IPS-15b (cell line): ENCODE data around the gene GPC6.

ENCODE experiments used
- H3K27me3 ChIP-seq: one replicate; pipeline ENCODE4 v1.6.1; 2013; ENCODE audit warnings: low read length; ENCODE audit not compliant: control insufficient read depth, insufficient read depth
- H3K36me3 ChIP-seq: one replicate; pipeline ENCODE4 v1.6.1; 2013; ENCODE audit warnings: low read length; ENCODE audit not compliant: control insufficient read depth, insufficient read depth
- H3K4me1 ChIP-seq: one replicate; pipeline ENCODE4 v1.6.1; 2013; ENCODE audit warnings: mild to moderate bottlenecking, low read length; ENCODE audit not compliant: control insufficient read depth, insufficient read depth
- H3K4me3 ChIP-seq: one replicate; pipeline ENCODE4 v1.5.1; 2013; ENCODE audit warnings: low read depth, low read length
- H3K9ac ChIP-seq: one replicate; pipeline ENCODE4 v1.6.1; 2013; ENCODE audit warnings: low read depth, mild to moderate bottlenecking, low read length
- H3K9me3 ChIP-seq: one replicate; pipeline ENCODE4 v1.6.1; 2013; ENCODE audit warnings: mild to moderate bottlenecking, low read length; ENCODE audit not compliant: control insufficient read depth, insufficient read depth

Gene GPC6

GRCh38 chr13:94269557-94269956 lies 1043.0 kb downstream of the GPC6 start:
- Histone ChIP-seq H3K36me3 (no peaks in the 10 kb centered on the region), H3K4me1 (no peaks in the 10 kb centered on the region), H3K4me3 (no peak overlapping the region)

GRCh38 chr13:94270556-94270955 lies 1043.9 kb downstream of the GPC6 start:
- Histone ChIP-seq H3K36me3 (no peaks in the 10 kb centered on the region), H3K4me1 (no peaks in the 10 kb centered on the region), H3K9ac (no peak overlapping the region), H3K9me3 (no peaks in the 10 kb centered on the region), H3K27me3 (no peaks in the 10 kb centered on the region), H3K4me3 (no peak overlapping the region)

More at GRCh38 chr13:94269557-94269956, 1043.0 kb downstream of the GPC6 start:
- H3K9ac ChIP-seq: no peak overlapping the region
- H3K27me3 ChIP-seq: no peaks in the 10 kb centered on the region
- H3K9me3 ChIP-seq: no peaks in the 10 kb centered on the region

- H3K4me1 ChIP-seq: no peaks in the 10 kb centered on the region
- no peak overlapping the region for H3K9ac ChIP-seq
- no peak overlapping the region for H3K4me3 ChIP-seq
- no peaks in the 10 kb centered on the region for H3K9me3 ChIP-seq
- no peaks in the 10 kb centered on the region for H3K27me3 ChIP-seq
- no peaks in the 10 kb centered on the region for H3K36me3 ChIP-seq
Measured at GRCh38 chr13:94272038-94272437, 1045.4 kb downstream of the GPC6 start.

- no peaks in the 10 kb centered on the region for H3K36me3 ChIP-seq
- H3K9ac ChIP-seq: no peak overlapping the region
- H3K27me3 ChIP-seq: no peaks in the 10 kb centered on the region
- H3K4me1 ChIP-seq: no peaks in the 10 kb centered on the region
- H3K4me3 ChIP-seq: no peak overlapping the region
- H3K9me3 ChIP-seq: no peaks in the 10 kb centered on the region
Measured at GRCh38 chr13:94280349-94280748, 1053.7 kb downstream of the GPC6 start.

GRCh38 chr13:94280845-94281244 lies 1054.2 kb downstream of the GPC6 start:
- no peak overlapping the region for H3K9ac ChIP-seq
- no peaks in the 10 kb centered on the region for H3K27me3 ChIP-seq
- H3K36me3 ChIP-seq: no peaks in the 10 kb centered on the region
- no peaks in the 10 kb centered on the region for H3K9me3 ChIP-seq
- no peaks in the 10 kb centered on the region for H3K4me1 ChIP-seq
- H3K4me3 ChIP-seq: no peak overlapping the region

GRCh38 chr13:94286581-94286980 lies 1060.0 kb downstream of the GPC6 start:
- no peaks in the 10 kb centered on the region for H3K36me3 ChIP-seq
- no peaks in the 10 kb centered on the region for H3K9me3 ChIP-seq
- H3K9ac ChIP-seq: no peak overlapping the region
- no peaks in the 10 kb centered on the region for H3K4me1 ChIP-seq
- no peak overlapping the region for H3K4me3 ChIP-seq
- H3K27me3 ChIP-seq: no peaks in the 10 kb centered on the region

- Histone ChIP-seq H3K27me3 (no peaks in the 10 kb centered on the region), H3K4me3 (no peak overlapping the region), H3K4me1 (no peaks in the 10 kb centered on the region), H3K36me3 (no peaks in the 10 kb centered on the region), H3K9ac (no peak overlapping the region), H3K9me3 (no peaks in the 10 kb centered on the region)
Measured at GRCh38 chr13:94291631-94292322, 1065.2 kb downstream of the GPC6 start.

- Histone ChIP-seq H3K4me1 (no peaks in the 10 kb centered on the region), H3K27me3 (no peaks in the 10 kb centered on the region), H3K4me3 (no peak overlapping the region), H3K9ac (no peak overlapping the region), H3K9me3 (no peaks in the 10 kb centered on the region), H3K36me3 (no peaks in the 10 kb centered on the region)
Measured at GRCh38 chr13:94292323-94292640, 1065.7 kb downstream of the GPC6 start.

- Histone ChIP-seq H3K9ac (no peak overlapping the region), H3K27me3 (no peaks in the 10 kb centered on the region), H3K36me3 (no peaks in the 10 kb centered on the region), H3K4me3 (no peak overlapping the region), H3K4me1 (no peaks in the 10 kb centered on the region), H3K9me3 (no peaks in the 10 kb centered on the region)
Measured at GRCh38 chr13:94296471-94296870, 1069.9 kb downstream of the GPC6 start.

- Histone ChIP-seq H3K36me3 (no peaks in the 10 kb centered on the region), H3K27me3 (no peaks in the 10 kb centered on the region), H3K4me1 (peaks cover 1% of the 10 kb centered on the region), H3K9ac (no peak overlapping the region), H3K4me3 (no peak overlapping the region), H3K9me3 (no peaks in the 10 kb centered on the region)
Measured at GRCh38 chr13:94298346-94298745, 1071.7 kb downstream of the GPC6 start.

- H3K4me1 ChIP-seq: peaks cover 16% of the 10 kb centered on the region
- no peak overlapping the region for H3K9ac ChIP-seq
- H3K9me3 ChIP-seq: no peaks in the 10 kb centered on the region
Measured at GRCh38 chr13:94300401-94300800, 1073.8 kb downstream of the GPC6 start.

GRCh38 chr13:94301487-94301886 lies 1074.9 kb downstream of the GPC6 start:
- peaks cover 16% of the 10 kb centered on the region for H3K4me1 ChIP-seq
- H3K4me3 ChIP-seq: no peak overlapping the region
- no peaks in the 10 kb centered on the region for H3K27me3 ChIP-seq
- H3K9ac ChIP-seq: no peak overlapping the region
- H3K36me3 ChIP-seq: no peaks in the 10 kb centered on the region
- H3K9me3 ChIP-seq: no peaks in the 10 kb centered on the region

More at GRCh38 chr13:94300401-94300800, 1073.8 kb downstream of the GPC6 start:
- no peaks in the 10 kb centered on the region for H3K27me3 ChIP-seq
- no peak overlapping the region for H3K4me3 ChIP-seq
- H3K36me3 ChIP-seq: no peaks in the 10 kb centered on the region
